HG02981 (cell line): ENCODE data around the gene CPM.

ENCODE experiments used
- ATAC-seq: cut with Tn5 transposase; IDR thresholded peaks from one replicate; pipeline ENCODE4 v1.9.1; 2021; ENCODE audit warnings: mild to moderate bottlenecking, moderate library complexity; ENCODE audit not compliant: unreplicated experiment

CPM gene

GRCh38 chr12:68908076-68908475 lies 24.9 kb downstream of the CPM start:
- no peak for ATAC-seq

- ATAC-seq = no peak
Observed at GRCh38 chr12:68905733-68906132, 27.2 kb downstream of the CPM start.

DNA sequence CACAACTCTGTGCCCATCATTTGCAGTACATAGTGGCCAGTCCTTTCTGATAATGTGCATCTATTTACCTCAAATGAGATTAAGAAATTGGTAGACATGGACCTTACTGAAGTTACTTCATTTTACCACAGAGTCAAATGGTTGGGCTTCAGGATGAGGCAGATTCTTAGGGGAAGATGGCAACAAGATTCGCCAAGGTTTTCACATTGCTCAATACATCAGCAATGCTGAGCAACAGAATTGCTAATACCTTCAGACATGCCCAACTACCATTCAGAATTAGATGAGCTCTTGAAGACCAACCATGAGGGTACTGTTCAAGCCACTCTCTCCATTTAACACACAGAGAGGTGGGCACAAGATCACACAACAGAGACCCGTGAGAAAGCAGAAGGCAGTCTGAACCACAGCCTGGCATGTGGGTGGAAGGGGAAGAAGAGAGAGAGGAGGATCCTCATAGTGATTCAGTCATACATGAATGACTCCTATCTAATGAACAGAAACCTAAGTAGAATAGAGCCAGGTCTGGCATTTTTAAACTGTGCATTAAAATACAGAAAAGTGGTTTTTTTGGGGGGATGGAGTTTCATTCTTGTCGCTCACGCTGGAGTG lies 28.5 kb downstream of the CPM start:
- ATAC-seq = no peak

DNA sequence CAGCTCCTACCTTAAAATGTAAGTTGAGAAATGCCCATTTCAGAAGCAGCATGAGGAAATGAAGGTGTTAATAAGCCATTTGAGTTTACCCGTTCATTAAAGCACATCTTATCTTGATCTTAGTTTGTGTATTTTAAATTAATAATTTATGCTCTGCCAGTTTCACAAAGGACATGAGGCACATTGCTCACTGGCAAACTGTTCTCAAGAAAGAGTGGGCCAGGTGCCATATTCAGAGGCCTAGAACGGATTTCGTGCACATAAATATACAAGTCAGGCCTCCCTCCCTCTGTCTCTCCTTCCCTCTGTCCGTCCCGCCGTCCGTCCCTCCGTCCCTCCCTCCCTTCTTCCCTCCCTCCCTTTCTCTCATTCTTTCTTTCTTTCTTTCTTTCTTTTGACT lies 29.5 kb downstream of the CPM start:
- no peak for ATAC-seq

DNA sequence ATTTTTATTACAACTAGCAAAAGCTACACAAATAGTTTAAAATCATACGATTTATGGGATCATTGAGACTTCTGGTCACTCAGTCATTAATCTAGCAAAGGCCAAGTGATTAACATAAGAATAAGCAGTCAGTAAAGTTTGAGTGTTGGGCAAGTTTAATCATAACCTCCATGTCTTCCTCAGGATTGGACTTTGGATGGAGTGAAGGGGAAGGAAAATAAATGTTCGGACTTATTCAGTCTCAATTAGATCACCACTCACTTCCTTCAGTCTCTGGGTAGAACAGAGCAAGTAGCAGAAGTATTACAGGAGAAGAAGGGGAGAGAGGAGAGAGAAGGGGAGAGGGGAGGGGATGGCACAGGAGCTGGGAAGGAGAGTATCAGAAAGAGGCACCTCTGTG lies 31.4 kb downstream of the CPM start:
- no peak for ATAC-seq

- ATAC-seq = no peak
Observed at GRCh38 chr12:68901145-68901544, 31.8 kb downstream of the CPM start.

GRCh38 chr12:68900241-68900640 lies 32.7 kb downstream of the CPM start:
- no peak for ATAC-seq

GRCh38 chr12:68899251-68899771 lies 33.7 kb downstream of the CPM start:
- ATAC-seq = no peak

DNA sequence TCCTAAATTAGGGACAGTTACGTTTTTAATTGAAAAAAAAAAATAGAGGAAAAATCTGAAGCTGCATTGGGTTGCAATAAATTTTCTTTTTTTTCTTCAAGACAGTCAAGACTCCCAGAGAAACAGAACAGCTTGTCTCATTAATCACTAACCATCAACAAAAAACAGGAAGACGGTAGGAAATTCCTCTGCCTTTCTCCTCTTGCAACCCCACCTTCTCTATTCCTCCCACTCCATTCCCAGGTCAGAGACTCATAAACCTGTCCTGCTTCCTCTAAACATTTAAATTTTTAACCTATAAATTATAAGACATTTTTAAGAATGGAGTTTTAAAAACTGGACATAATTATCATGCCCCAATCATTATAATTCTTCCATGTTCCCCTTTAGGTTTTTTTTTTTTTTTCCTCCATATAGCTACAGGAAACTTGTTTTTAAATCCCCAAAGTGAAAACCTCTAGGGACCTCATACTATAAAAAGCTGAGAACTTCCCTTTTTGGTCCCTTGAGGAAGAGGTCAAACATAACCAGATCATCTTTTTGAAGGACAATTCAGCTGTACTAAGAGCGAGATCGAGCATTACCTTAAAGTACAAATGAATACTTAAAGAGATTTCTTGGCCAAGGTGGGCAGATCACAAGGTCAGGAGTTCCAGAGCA lies 36.0 kb downstream of the CPM start:
- ATAC-seq = no peak

DNA sequence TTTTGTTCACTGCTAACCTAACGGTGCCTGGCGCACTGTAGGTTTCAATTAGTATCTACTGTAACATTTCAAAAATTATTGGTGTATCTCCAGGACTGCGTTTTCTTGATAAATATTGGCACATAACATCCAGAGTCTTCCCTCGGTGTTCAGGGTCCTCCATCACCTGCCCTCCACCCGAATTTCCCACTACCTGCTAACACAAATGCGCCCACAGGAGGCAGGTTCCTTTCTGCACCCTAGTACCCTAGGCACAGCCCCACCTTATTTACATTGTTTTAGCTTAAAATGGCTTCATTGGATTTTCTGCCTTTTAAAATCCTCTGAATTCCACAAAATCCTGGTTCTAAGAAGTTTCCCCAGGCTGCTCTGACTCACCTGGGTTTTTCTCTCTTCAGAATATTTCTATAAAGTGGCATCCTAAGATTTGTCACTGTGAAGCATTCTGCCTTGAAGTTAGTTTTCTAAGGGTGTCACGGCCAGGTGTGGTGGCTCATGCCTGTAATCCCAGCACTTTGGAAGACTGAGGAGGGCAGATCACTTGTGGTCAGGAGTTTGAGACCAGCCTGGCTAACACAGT lies 38.6 kb downstream of the CPM start:
- no peak for ATAC-seq

DNA sequence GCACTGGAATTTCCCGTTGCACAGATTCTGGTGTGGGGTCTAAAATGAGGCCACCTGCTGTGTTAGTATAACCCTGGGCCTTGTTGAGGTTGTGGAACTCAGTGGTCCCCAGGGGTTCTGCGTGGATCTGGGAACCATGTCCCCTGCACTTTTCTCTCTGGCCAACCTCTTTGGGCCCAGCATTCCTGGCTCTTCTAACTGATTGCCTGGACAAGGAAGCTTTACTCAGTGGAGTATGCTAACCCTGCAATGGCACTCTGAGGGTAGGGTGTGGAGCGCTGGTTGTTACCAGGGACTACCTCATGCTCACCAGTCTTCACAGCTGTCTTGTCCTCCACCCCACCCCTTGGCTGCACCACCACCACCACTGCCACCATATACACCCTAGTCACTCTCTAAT lies 39.2 kb downstream of the CPM start:
- no peak for ATAC-seq

DNA sequence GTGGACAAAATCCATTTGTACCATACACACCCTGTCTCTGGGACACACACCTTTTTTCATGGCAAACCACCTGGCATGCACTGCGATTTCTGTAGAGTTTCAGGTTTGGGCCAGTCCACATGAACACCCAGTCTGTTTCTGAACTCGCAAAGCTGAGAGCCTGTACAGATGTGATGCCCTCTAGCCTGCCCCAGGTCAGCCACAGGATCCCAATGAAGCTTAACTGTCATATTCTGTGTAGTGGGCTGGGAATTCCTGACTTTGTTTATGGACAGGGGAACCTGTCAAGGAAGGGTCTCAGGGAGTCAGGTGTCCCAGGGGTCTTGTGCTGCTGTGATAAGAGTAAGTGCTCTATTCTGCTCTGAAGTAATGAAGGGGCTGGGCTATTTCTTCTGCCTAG lies 39.8 kb downstream of the CPM start:
- no peak for ATAC-seq

GRCh38 chr12:68891141-68891540 lies 41.8 kb downstream of the CPM start:
- no peak for ATAC-seq

- ATAC-seq = no peak
Observed at GRCh38 chr12:68890701-68891113, 42.3 kb downstream of the CPM start.

- no peak for ATAC-seq
Observed at GRCh38 chr12:68888243-68888642, 44.7 kb downstream of the CPM start.

- no peak for ATAC-seq
Observed at GRCh38 chr12:68887641-68888040, 45.3 kb downstream of the CPM start.

GRCh38 chr12:68886636-68887572 lies 46.1 kb downstream of the CPM start:
- no peak for ATAC-seq

DNA sequence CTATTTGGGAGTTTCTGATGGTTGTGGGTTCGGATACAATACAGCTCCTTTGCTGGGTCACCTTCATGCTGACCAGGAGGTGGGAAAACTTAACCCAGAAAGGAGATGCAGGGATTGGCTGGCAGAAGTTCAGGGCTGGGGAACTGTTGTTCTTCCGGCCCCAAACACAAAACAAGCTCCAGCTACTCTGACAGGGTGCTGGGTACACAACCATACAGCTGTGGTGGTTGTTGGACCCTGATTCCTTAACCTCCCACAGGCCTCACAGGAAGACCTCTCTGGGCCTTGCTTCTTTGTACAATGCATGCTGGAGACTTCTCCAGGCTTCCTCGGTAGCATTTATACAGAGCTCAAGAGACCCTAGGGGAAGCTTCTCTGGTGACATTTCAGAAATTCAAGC lies 47.6 kb downstream of the CPM start:
- no peak for ATAC-seq

- no peak for ATAC-seq
Observed at GRCh38 chr12:68884251-68884650, 48.7 kb downstream of the CPM start.

DNA sequence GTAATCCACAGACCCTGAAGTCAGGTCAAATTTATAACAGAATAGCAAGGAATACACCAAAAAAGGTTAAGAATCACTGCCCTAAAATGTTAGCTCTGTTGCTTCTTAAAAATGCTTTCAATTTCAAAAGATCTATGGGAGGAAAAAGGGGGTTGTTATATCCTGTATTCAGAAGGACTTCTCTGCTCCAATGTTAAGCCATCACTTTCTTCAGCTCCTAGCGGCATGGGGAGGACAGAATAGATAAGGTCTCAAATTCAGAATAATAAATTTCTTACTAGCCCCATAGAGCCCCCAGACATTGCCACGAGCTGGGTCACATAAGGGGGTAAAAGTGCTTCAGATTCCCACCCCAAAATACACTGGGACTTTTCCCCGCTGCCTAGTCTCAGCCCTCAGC lies 49.8 kb downstream of the CPM start:
- no peak for ATAC-seq

DNA sequence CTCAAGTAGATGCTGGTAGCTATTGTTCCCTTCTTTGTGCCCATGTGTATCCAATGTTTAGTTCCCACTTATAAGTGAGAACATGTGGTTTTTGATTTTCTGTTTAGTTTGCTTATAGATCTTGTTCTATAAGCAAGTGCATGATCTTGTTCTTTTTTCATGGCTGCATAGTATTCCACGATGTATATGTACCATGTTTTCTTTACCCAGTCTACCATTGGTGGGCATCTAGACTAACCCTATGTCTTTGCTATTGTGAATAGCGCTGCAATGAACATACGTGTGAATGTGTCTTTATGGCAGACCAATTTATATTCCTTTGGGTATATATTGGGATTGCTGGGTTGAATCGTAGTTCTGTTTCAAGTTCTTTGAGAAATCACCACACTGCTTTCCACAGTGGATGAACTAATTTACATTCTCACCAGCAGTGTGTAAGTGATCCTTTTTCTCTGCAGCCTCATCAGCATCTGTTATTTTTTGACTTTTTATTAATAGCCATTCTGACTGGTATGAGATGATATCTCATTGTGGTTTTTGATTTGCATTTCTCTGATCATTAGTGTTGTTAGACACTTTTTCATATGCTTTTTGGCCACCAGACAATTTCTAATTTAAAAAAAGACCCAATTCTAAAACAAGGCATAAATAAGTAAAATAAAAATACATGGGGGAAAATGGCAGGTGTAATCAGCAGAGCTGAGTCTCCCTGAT lies 50.6 kb downstream of the CPM start:
- ATAC-seq = no peak
